Neural cell (in vitro differentiated cells): Measurements from ENCODE around the gene ARL13B. TPM values are rescaled to one million over a fixed set of nuclear protein-coding genes. Genes with fewer than 3 reads are reported as not detected.

ENCODE experiments used
- H2AFZ ChIP-seq: fragments of 200-600, 300-800 bp; sonication (generic), shearing (Covaris generic); 2 replicates; pipeline ENCODE4 v1.6.0; 2014; ENCODE audit warnings: low read depth, mild to moderate bottlenecking, antibody characterized with exemption, low read length, moderate library complexity
- H3F3A ChIP-seq: fragments of 200-600 bp; shearing (Covaris generic); 2 replicates; pipeline ENCODE4 v1.6.1; 2016; ENCODE audit warnings: mild to moderate bottlenecking, moderate library complexity, mixed read lengths, antibody characterized with exemption, low read length; ENCODE audit not compliant: insufficient read depth, poor library complexity, severe bottlenecking
- H3K27ac ChIP-seq: fragments of 200-600, 300-800 bp; sonication (generic), shearing (Covaris generic); 2 replicates; pipeline ENCODE4 v1.5.1; 2014; ENCODE audit warnings: mild to moderate bottlenecking, low read length, moderate library complexity
- H3K27me3 ChIP-seq: fragments of 300-800, 200-600 bp; sonication (generic), shearing (Covaris generic); 2 replicates; pipeline ENCODE4 v1.6.0; 2014; ENCODE audit warnings: mild to moderate bottlenecking, low read depth, low read length, moderate library complexity; ENCODE audit not compliant: insufficient read depth
- H3K36me3 ChIP-seq: fragments of 300-800, 200-600 bp; sonication (generic), shearing (Covaris generic); 2 replicates; pipeline ENCODE4 v1.5.1; 2014; ENCODE audit warnings: mild to moderate bottlenecking, antibody characterized with exemption, low read length, moderate library complexity; ENCODE audit not compliant: insufficient read depth
- H3K4me2 ChIP-seq: fragments of 300-800, 200-600 bp; sonication (generic), shearing (Covaris generic); 2 replicates; pipeline ENCODE4 v1.6.0; 2014; ENCODE audit warnings: mild to moderate bottlenecking, low read length
- H3K4me3 ChIP-seq: fragments of 300-800, 200-600 bp; sonication (generic), shearing (Covaris generic); 2 replicates; pipeline ENCODE4 v1.5.1; 2014; ENCODE audit warnings: mild to moderate bottlenecking, low read length, moderate library complexity
- H3K79me2 ChIP-seq: fragments of 200-600 bp; shearing (Covaris generic); replicated peaks from 2 replicates; pipeline ENCODE4 v1.6.0; 2014; ENCODE audit warnings: mild to moderate bottlenecking, low read length, moderate library complexity; ENCODE audit not compliant: insufficient read depth
- H3K9ac ChIP-seq: fragments of 300-800, 200-600 bp; sonication (generic), shearing (Covaris generic); 2 replicates; pipeline ENCODE4 v1.6.1; 2016; ENCODE audit warnings: mild to moderate bottlenecking, low read length, mixed read lengths
- H3K9me2 ChIP-seq: fragments of 200-600 bp; shearing (Covaris generic); 2 replicates; pipeline ENCODE4 v1.6.1; 2016; ENCODE audit warnings: mild to moderate bottlenecking, low read length, mixed read lengths; ENCODE audit not compliant: insufficient read depth
- H3K9me3 ChIP-seq: fragments of 200-600, 300-800 bp; sonication (generic), shearing (Covaris generic); 2 replicates; pipeline ENCODE4 v1.6.1; 2016; ENCODE audit warnings: mild to moderate bottlenecking, mixed run types, low read length, moderate library complexity, mixed read lengths
- H4K20me1 ChIP-seq: fragments of 200-600 bp; shearing (Covaris generic); 2 replicates; pipeline ENCODE4 v1.6.1; 2016; ENCODE audit warnings: mild to moderate bottlenecking, mixed run types; ENCODE audit not compliant: insufficient read depth
- CTCF ChIP-seq: fragments of 450-650 bp; IDR thresholded peaks from 2 replicates; pipeline ENCODE4 v1.5.1; 2014; ENCODE audit warnings: antibody characterized with exemption, mild to moderate bottlenecking, moderate library complexity; ENCODE audit not compliant: poor library complexity, severe bottlenecking
- EP300 ChIP-seq: fragments of 450-650 bp; conservative IDR thresholded peaks from 2 replicates; pipeline ENCODE4 v1.6.1; 2014; ENCODE audit warnings: antibody characterized with exemption, mild to moderate bottlenecking, moderate library complexity; ENCODE audit not compliant: poor library complexity, severe bottlenecking
- EZH2 ChIP-seq: fragments of 200-600, 300-800 bp; shearing (Covaris generic), sonication (generic); IDR thresholded peaks from 2 replicates; pipeline ENCODE4 v1.6.1; 2014; ENCODE audit warnings: antibody characterized with exemption, low read length, borderline replicate concordance, mild to moderate bottlenecking; ENCODE audit not compliant: insufficient read depth, poor library complexity, severe bottlenecking
- MXI1 ChIP-seq: fragments of 450-650 bp; conservative IDR thresholded peaks from 2 replicates; pipeline ENCODE4 v1.6.1; 2014; ENCODE audit warnings: antibody characterized with exemption, mild to moderate bottlenecking; ENCODE audit not compliant: poor library complexity, severe bottlenecking
- POLR2AphosphoS5 ChIP-seq: IDR thresholded peaks from 2 replicates; pipeline ENCODE4 v1.6.1; 2012
- RAD21 ChIP-seq: fragments of 450-650 bp; conservative IDR thresholded peaks from 2 replicates; pipeline ENCODE4 v1.6.1; 2014; ENCODE audit warnings: antibody characterized with exemption, mild to moderate bottlenecking, moderate library complexity
- REST ChIP-seq: IDR thresholded peaks from 2 replicates; pipeline ENCODE4 v1.6.1; 2012; ENCODE audit warnings: borderline replicate concordance
- SMC3 ChIP-seq: fragments of 450-650 bp; conservative IDR thresholded peaks from 2 replicates; pipeline ENCODE4 v1.6.1; 2014; ENCODE audit warnings: antibody characterized with exemption, mild to moderate bottlenecking, moderate library complexity; ENCODE audit not compliant: poor library complexity
- TAF1 ChIP-seq: IDR thresholded peaks from 2 replicates; pipeline ENCODE4 v1.6.1; 2012; ENCODE audit warnings: low read depth
- polyA plus RNA-seq: library from polyadenylated mRNA; depleted of rRNA; stranded (reverse); fragments of >200 nt; gene quantifications from 2 replicates; pipeline ENCODE4 v1.2.3, GENCODE V29; 2014

Gene ARL13B
- polyA plus RNA-seq, 1 donor from 2014 or later, result 13.7 TPM

DNA sequence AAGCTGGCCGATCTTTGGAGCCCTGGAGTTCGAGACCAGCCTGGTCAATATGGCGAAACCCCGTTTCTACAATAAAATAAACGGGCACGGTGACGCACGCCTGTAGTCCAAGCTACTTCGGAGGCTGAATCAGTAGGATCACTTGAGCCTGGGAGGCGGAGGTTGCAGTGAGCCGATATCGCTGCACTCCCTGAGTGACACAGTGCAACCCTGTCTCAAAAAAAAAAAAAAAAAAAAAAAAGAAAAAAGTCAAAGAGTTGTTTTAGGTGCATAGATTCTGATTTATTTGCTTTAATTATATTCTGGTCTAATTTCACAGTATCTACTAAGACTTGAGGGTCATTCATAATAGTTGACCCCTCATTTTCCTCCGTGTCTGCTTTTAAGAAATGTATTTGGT is 1.7 kb downstream of the ARL13B start:
- Histone ChIP-seq H3K27ac (no peak overlapping the region), H3K9me2 (no peaks in the 10 kb centered on the region), H3K9me3 (no peaks in the 10 kb centered on the region), H3K9ac (no peak overlapping the region), H3F3A (no peaks in the 10 kb centered on the region), H3K27me3 (no peaks in the 10 kb centered on the region), H2AFZ (no peak overlapping the region), H3K4me2 (peak overlapping the region; percentile 85), H3K79me2 (peaks cover 60% of the 10 kb centered on the region), H3K36me3 (no peaks in the 10 kb centered on the region), H3K4me3 (peak overlapping the region; percentile 81), H4K20me1 (no peaks in the 10 kb centered on the region)
- no peak for TF ChIP-seq CTCF
- no peak for TF ChIP-seq REST
- no peak for TF ChIP-seq POLR2AphosphoS5
- no peak for TF ChIP-seq RAD21
- no peak for TF ChIP-seq MXI1
- TF ChIP-seq SMC3, result no peak
- no peak for TF ChIP-seq TAF1
- no peak for TF ChIP-seq EZH2
- no peak for TF ChIP-seq EP300

DNA sequence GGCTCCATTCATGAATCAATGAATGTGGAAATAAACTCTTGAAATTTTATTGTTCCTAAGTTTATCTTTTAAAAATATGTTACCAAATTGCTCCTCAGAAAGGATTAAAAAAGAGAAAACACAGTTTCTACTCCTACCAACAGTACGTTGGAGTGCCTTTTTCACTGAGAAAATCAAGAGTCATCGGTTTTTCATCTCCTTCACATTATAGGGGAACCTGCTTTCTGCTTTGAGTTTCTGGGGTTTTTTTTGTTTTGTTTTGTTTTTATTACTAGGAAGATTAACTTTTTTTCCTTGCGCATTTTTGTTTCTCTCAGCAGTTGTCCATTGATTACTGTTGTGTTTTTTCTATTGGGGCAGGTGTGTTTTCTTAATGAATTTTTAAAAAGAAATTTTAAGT is 3.5 kb downstream of the ARL13B start:
- Histone ChIP-seq H3K9me3 (no peaks in the 10 kb centered on the region), H3K9ac (no peak overlapping the region), H4K20me1 (no peaks in the 10 kb centered on the region), H3F3A (no peaks in the 10 kb centered on the region), H3K4me2 (no peak overlapping the region), H2AFZ (no peak overlapping the region), H3K9me2 (no peaks in the 10 kb centered on the region), H3K27ac (no peak overlapping the region), H3K27me3 (no peaks in the 10 kb centered on the region), H3K36me3 (no peaks in the 10 kb centered on the region), H3K79me2 (peaks cover 65% of the 10 kb centered on the region), H3K4me3 (no peak overlapping the region)
- TF ChIP-seq REST, result no peak
- TF ChIP-seq EZH2, result no peak
- TF ChIP-seq EP300, result no peak
- TF ChIP-seq TAF1, result no peak
- no peak for TF ChIP-seq CTCF
- TF ChIP-seq SMC3, result no peak
- TF ChIP-seq RAD21, result no peak
- no peak for TF ChIP-seq MXI1
- no peak for TF ChIP-seq POLR2AphosphoS5
